ENCODE results near the gene EDNRA. TPM values are rescaled to one million over a fixed set of nuclear protein-coding genes. Genes with fewer than 3 reads are reported as not detected.
"Not testable (repeated sequence)": the region's sequence is repeated elsewhere in the genome, so short reads cannot be mapped to it uniquely, and the experiment has no call there.

EDNRA gene
- total RNA-seq: 9.7 TPM

- DNase-seq: no peak
Observed at GRCh38 chr4:147480891-147481576, at the start of gene EDNRA. TSS of gene EDNRA (plus strand) at chr4:147481097. CDS start at chr4:147485682, 4,585 bp downstream.

GRCh38 chr4:147434370-147434769 lies 46.5 kb upstream of the EDNRA start:
- DNase-seq: not testable (repeated sequence)

- no peak for DNase-seq
Observed at GRCh38 chr4:147440442-147440841, 40.5 kb upstream of the EDNRA start.

- no peak for DNase-seq
Observed at GRCh38 chr4:147447786-147448185, 33.1 kb upstream of the EDNRA start.

GRCh38 chr4:147453561-147454141 lies 27.2 kb upstream of the EDNRA start:
- DNase-seq: no peak

- no peak for DNase-seq
Observed at GRCh38 chr4:147456706-147457105, 24.2 kb upstream of the EDNRA start.

- DNase-seq: no peak
Observed at GRCh38 chr4:147461161-147461560, 19.7 kb upstream of the EDNRA start.

GRCh38 chr4:147463065-147463464 lies 17.8 kb upstream of the EDNRA start:
- DNase-seq: no peak

GRCh38 chr4:147465461-147465860 lies 15.4 kb upstream of the EDNRA start:
- DNase-seq: no peak

GRCh38 chr4:147477439-147477838 lies 3.5 kb upstream of the EDNRA start:
- no peak for DNase-seq

- DNase-seq: no peak
Observed at GRCh38 chr4:147479376-147479775, 1.5 kb upstream of the EDNRA start.

- no peak for DNase-seq
Observed at GRCh38 chr4:147479786-147480185, 1.1 kb upstream of the EDNRA start.

- no peak for DNase-seq
Observed at GRCh38 chr4:147480502-147480890, 401 bp upstream of the EDNRA start.

- no peak for DNase-seq
Observed at GRCh38 chr4:147481577-147482109, 746 bp downstream of the EDNRA start.

- no peak for DNase-seq
Observed at GRCh38 chr4:147482281-147482680, 1.4 kb downstream of the EDNRA start.

- no peak for DNase-seq
Observed at GRCh38 chr4:147485167-147485566, 4.3 kb downstream of the EDNRA start.

GRCh38 chr4:147487616-147488015 lies 6.7 kb downstream of the EDNRA start:
- DNase-seq: no peak

- no peak for DNase-seq
Observed at GRCh38 chr4:147488556-147488955, 7.7 kb downstream of the EDNRA start.

GRCh38 chr4:147491086-147491485 lies 10.2 kb downstream of the EDNRA start:
- DNase-seq: no peak

GRCh38 chr4:147492306-147492705 lies 11.4 kb downstream of the EDNRA start:
- DNase-seq: no peak

GRCh38 chr4:147492761-147493160 lies 11.9 kb downstream of the EDNRA start:
- no peak for DNase-seq

- DNase-seq: no peak
Observed at GRCh38 chr4:147493307-147493706, 12.4 kb downstream of the EDNRA start.

- DNase-seq: no peak
Observed at GRCh38 chr4:147494301-147494700, 13.4 kb downstream of the EDNRA start.

GRCh38 chr4:147496500-147496899 lies 15.6 kb downstream of the EDNRA start:
- DNase-seq: no peak

Measured in occipital lobe (tissue), 2 donors.